H1 (cell line): Measurements from ENCODE around the gene AQP10. TPM values are rescaled to one million over a fixed set of nuclear protein-coding genes. Genes with fewer than 3 reads are reported as not detected.

ENCODE experiments used
- CTCF ChIA-PET: fragments of 300-600 bp; sonication (Branson Sonifier 250); formaldehyde crosslinking; loops from one replicate; lab custom pipeline; 2021; ENCODE audit not compliant: partially characterized antibody; lab: Charles Lee
- POLR2A ChIA-PET: fragments of 300-600 bp; sonication (Branson Sonifier 250); formaldehyde crosslinking; loops from one replicate; lab custom pipeline; 2021; ENCODE audit warnings: inconsistent platforms; ENCODE audit not compliant: partially characterized antibody; lab: Charles Lee
- DNase-seq, 2 experiments: peaks; one replicate each; pipeline versions ENCODE4 v3.0.0 to v3.0.0-alpha.2; 2010 to 2022; ENCODE audit warnings: low spot score in 2 of 2, low read depth in 1 of 2, mixed read lengths in 1 of 2
- FAIRE-seq: peaks from 2 replicates; lab custom pipeline; 2011; peaks lifted over from hg19 to GRCh38; lab: Jason Lieb, UNC
- H2AFZ ChIP-seq: 2 replicates; pipeline ENCODE4 v1.8.1; 2012; ENCODE audit warnings: low read length, inconsistent platforms
- H2AK5ac ChIP-seq: 2 replicates; pipeline ENCODE4 v1.6.1; 2013; ENCODE audit warnings: low read depth, low read length
- H2BK120ac ChIP-seq: replicated peaks from 2 replicates; pipeline ENCODE3; 2013; ENCODE audit warnings: low read depth, low read length, inconsistent platforms
- H2BK12ac ChIP-seq: 2 replicates; pipeline ENCODE4 v1.6.1; 2013; ENCODE audit warnings: low read depth, low read length
- H2BK15ac ChIP-seq: 2 replicates; pipeline ENCODE4 v1.6.1; 2013; ENCODE audit warnings: low read length
- H2BK20ac ChIP-seq: 2 replicates; pipeline ENCODE4 v1.6.1; 2013; ENCODE audit warnings: low read length
- H2BK5ac ChIP-seq: 2 replicates; pipeline ENCODE4 v1.6.1; 2013; ENCODE audit warnings: low read depth, low read length
- H3K14ac ChIP-seq: 2 replicates; pipeline ENCODE4 v1.6.1; 2013; ENCODE audit warnings: inconsistent platforms; ENCODE audit not compliant: insufficient read length
- H3K18ac ChIP-seq: 2 replicates; pipeline ENCODE4 v1.6.1; 2013; ENCODE audit warnings: low read length; ENCODE audit errors: extremely low read depth
- H3K23ac ChIP-seq: 2 replicates; pipeline ENCODE4 v1.6.1; 2013; ENCODE audit warnings: inconsistent platforms; ENCODE audit not compliant: insufficient read length
- H3K23me2 ChIP-seq: 2 replicates; pipeline ENCODE4 v1.6.1; 2013; ENCODE audit warnings: low read depth, low read length
- H3K27ac ChIP-seq: 2 replicates; pipeline ENCODE4 v1.6.1; 2011; ENCODE audit warnings: low read depth, low read length, inconsistent platforms
- H3K27me3 ChIP-seq, 4 experiments: replicated peaks in 1 of 4; 1 replicate in 1 of 4; 2 replicates in 3 of 4; pipeline versions ENCODE4 v1.6.1 to v1.8.1; 2011 to 2013; ENCODE audit warnings: low read length in 3 of 4, mild to moderate bottlenecking in 3 of 4, inconsistent platforms in 2 of 4, mixed read lengths in 2 of 4, moderate library complexity in 1 of 4; ENCODE audit not compliant: control insufficient read depth in 3 of 4, insufficient read depth in 3 of 4; ENCODE audit errors: extremely low read depth in 1 of 4
- H3K36me3 ChIP-seq, 4 experiments: 2 replicates each; pipeline versions ENCODE4 v1.6.1 to v1.8.1; 2011 to 2013; ENCODE audit warnings: mild to moderate bottlenecking in 4 of 4, low read length in 3 of 4, moderate library complexity in 2 of 4, control low read depth in 1 of 4, inconsistent platforms in 1 of 4; ENCODE audit not compliant: insufficient read depth in 4 of 4, control insufficient read depth in 2 of 4
- H3K4ac ChIP-seq: replicated peaks from 2 replicates; pipeline ENCODE3; 2013; ENCODE audit warnings: low read length, low read depth, mixed read lengths, inconsistent platforms; ENCODE audit not compliant: insufficient read length
- H3K4me1 ChIP-seq, 4 experiments: replicated peaks in 1 of 4; 1 replicate in 1 of 4; 2 replicates in 3 of 4; pipeline versions ENCODE4 v1.6.1 to v1.8.1; 2011 to 2013; ENCODE audit warnings: low read length in 3 of 4, inconsistent platforms in 2 of 4, mixed read lengths in 1 of 4; ENCODE audit not compliant: insufficient read depth in 4 of 4, control insufficient read depth in 3 of 4
- H3K4me2 ChIP-seq, 2 experiments: 2 replicates each; pipeline versions ENCODE4 v1.6.1 to v1.8.1; 2011 to 2013; ENCODE audit warnings: low read depth in 2 of 2, low read length in 2 of 2, control low read depth in 1 of 2, inconsistent platforms in 1 of 2, mild to moderate bottlenecking in 1 of 2; ENCODE audit not compliant: insufficient read depth in 1 of 2
- H3K4me3 ChIP-seq, 4 experiments: fragments of 200-600, 300-600 bp in 1 of 4; sonication (generic), shearing (Covaris generic), sonication (Bioruptor Twin) in 1 of 4; 2 replicates each; pipeline versions ENCODE4 v1.5.1 to v1.8.1; 2011 to 2016; ENCODE audit warnings: low read length in 4 of 4, low read depth in 3 of 4, control low read depth in 2 of 4, inconsistent platforms in 2 of 4, mild to moderate bottlenecking in 2 of 4, mixed read lengths in 1 of 4, moderate library complexity in 1 of 4; ENCODE audit not compliant: insufficient read depth in 2 of 4; ENCODE audit errors: extremely low read depth in 1 of 4
- H3K56ac ChIP-seq: replicated peaks from 2 replicates; pipeline ENCODE3; 2013; ENCODE audit warnings: low read depth, mild to moderate bottlenecking, mixed read lengths, low read length, inconsistent platforms; ENCODE audit not compliant: insufficient read length
- H3K79me1 ChIP-seq: 2 replicates; pipeline ENCODE4 v1.6.1; 2013; ENCODE audit warnings: low read depth, low read length, control low read depth
- H3K79me2 ChIP-seq, 2 experiments: 2 replicates each; pipeline versions ENCODE4 v1.6.1 to v1.8.1; 2012 to 2013; ENCODE audit warnings: low read length in 2 of 2, mild to moderate bottlenecking in 2 of 2, inconsistent platforms in 1 of 2; ENCODE audit not compliant: insufficient read depth in 2 of 2, control insufficient read depth in 1 of 2
- H3K9ac ChIP-seq, 4 experiments: replicated peaks in 1 of 4; 1 replicate in 1 of 4; 2 replicates in 3 of 4; pipeline versions ENCODE4 v1.6.1 to v1.8.1; 2011 to 2013; ENCODE audit warnings: low read depth in 3 of 4, low read length in 3 of 4, control low read depth in 2 of 4, mild to moderate bottlenecking in 2 of 4, moderate library complexity in 2 of 4, inconsistent platforms in 1 of 4; ENCODE audit errors: extremely low read depth in 1 of 4
- H3K9me3 ChIP-seq, 2 experiments: 2 replicates each; pipeline versions ENCODE4 v1.6.1 to v1.8.1; 2012 to 2013; ENCODE audit warnings: mild to moderate bottlenecking in 2 of 2, moderate library complexity in 2 of 2, control low read depth in 1 of 2, inconsistent platforms in 1 of 2, low read depth in 1 of 2, low read length in 1 of 2, mixed read lengths in 1 of 2; ENCODE audit not compliant: insufficient read depth in 2 of 2
- H4K20me1 ChIP-seq, 2 experiments: replicated peaks in 1 of 2; 2 replicates each; pipeline versions ENCODE3 to v1.8.1; 2011 to 2013; ENCODE audit warnings: inconsistent platforms in 2 of 2, low read length in 2 of 2, mild to moderate bottlenecking in 1 of 2; ENCODE audit not compliant: insufficient read depth in 2 of 2, control insufficient read depth in 1 of 2
- H4K5ac ChIP-seq: 2 replicates; pipeline ENCODE4 v1.6.1; 2013; ENCODE audit warnings: low read length, low read depth, mixed read lengths, inconsistent platforms; ENCODE audit not compliant: insufficient read length
- H4K8ac ChIP-seq: 2 replicates; pipeline ENCODE4 v1.8.0; 2013; ENCODE audit warnings: mild to moderate bottlenecking, moderate library complexity, low read length, inconsistent platforms; ENCODE audit not compliant: insufficient read depth; ENCODE audit errors: extremely low read depth
- H4K91ac ChIP-seq: replicated peaks from 2 replicates; pipeline ENCODE3; 2013; ENCODE audit warnings: low read length, mixed read lengths, inconsistent platforms; ENCODE audit not compliant: insufficient read length
- ASH2L ChIP-seq: fragments of 200-600, 300-600 bp; sonication (generic); IDR thresholded peaks from one replicate; pipeline ENCODE4 v1.7.1; 2017; ENCODE audit warnings: low read length
- CREB1 ChIP-seq: IDR thresholded peaks from 2 replicates; pipeline ENCODE4 v1.6.1; 2012; ENCODE audit warnings: inconsistent platforms
- GTF2F1 ChIP-seq: IDR thresholded peaks from 2 replicates; pipeline ENCODE4 v1.6.1; 2012; ENCODE audit warnings: low read depth, low read length, improper control_type of control experiment, borderline replicate concordance
- KDM4A ChIP-seq: IDR thresholded peaks from one replicate; pipeline ENCODE4 v1.7.1; 2012; ENCODE audit warnings: low read depth, mild to moderate bottlenecking, moderate library complexity, low read length, inconsistent platforms; ENCODE audit not compliant: severe bottlenecking
- MAFK ChIP-seq: IDR thresholded peaks from 2 replicates; pipeline ENCODE4 v1.6.1; 2012; ENCODE audit warnings: low read depth, mild to moderate bottlenecking, improper control_type of control experiment, low read length
- TAF7 ChIP-seq: optimal IDR thresholded peaks from 2 replicates; pipeline ENCODE3; 2011; ENCODE audit warnings: low read depth, mild to moderate bottlenecking, inconsistent platforms, low read length, moderate library complexity, borderline replicate concordance
- TBP ChIP-seq: IDR thresholded peaks from 2 replicates; pipeline ENCODE4 v1.6.1; 2011; ENCODE audit warnings: low read depth, low read length, improper control_type of control experiment
- WGBS, 2 experiments: shearing (Covaris generic) in 1 of 2; methylation state at CpG; one replicate each; pipeline versions ENCODE4 v1.1.6 to v1.1.7; 2013 to 2015; ENCODE audit warnings: low lambda C conversion rate in 2 of 2, mixed read lengths in 2 of 2, inconsistent platforms in 1 of 2, low coverage in 1 of 2, missing lambda C conversion rate in 1 of 2; ENCODE audit not compliant: insufficient replicate concordance in 2 of 2, insufficient coverage in 1 of 2, insufficient read length in 1 of 2; ENCODE audit errors: extremely low coverage in 1 of 2, missing lambda C conversion rate in 1 of 2; 5-methylcytosine and 5-hydroxymethylcytosine counted together
- polyA plus RNA-seq, 7 experiments: library from polyadenylated mRNA; depleted of rRNA in 3 of 7; stranded (reverse) in 5 of 7; unstranded in 2 of 7; fragments of >200 nt in 5 of 7; fragments of 200-250 nt in 2 of 7; gene quantifications; 1 replicate in 5 of 7; 2 replicates in 1 of 7; 4 replicates in 1 of 7; pipeline versions ENCODE4 v1.2.1 to v1.2.3, GENCODE V29; 2011 to 2013; ENCODE audit warnings: missing spikeins in 2 of 7, mixed read lengths in 2 of 7
- total RNA-seq: library from RNA; stranded (reverse); fragmentation: NEBNext Ultra II Directional; extraction: Animal tissue kit (Norgen Biotek cat#: 25700); gene quantifications from 2 replicates; pipeline ENCODE4 v1.2.1, GENCODE V29; 2021
- TF ChIP-seq, protein P1 (sequence below), 3 experiments: IDR thresholded peaks; 1 replicate in 2 of 3; 2 replicates in 1 of 3; pipeline versions ENCODE4 v1.5.1 to v1.6.1; 2011; ENCODE audit warnings: low read length in 3 of 3, mild to moderate bottlenecking in 3 of 3, inconsistent platforms in 2 of 3, low read depth in 1 of 3, moderate library complexity in 1 of 3; ENCODE audit not compliant: insufficient read depth in 1 of 3; ENCODE audit errors: control extremely low read depth in 1 of 3

Gene AQP10
- total and polyA plus RNA-seq, 2 of the 8 experiments (the other 6 are each of a cell fraction or from before 2014, with no cell fraction given) = not detected

DNA sequence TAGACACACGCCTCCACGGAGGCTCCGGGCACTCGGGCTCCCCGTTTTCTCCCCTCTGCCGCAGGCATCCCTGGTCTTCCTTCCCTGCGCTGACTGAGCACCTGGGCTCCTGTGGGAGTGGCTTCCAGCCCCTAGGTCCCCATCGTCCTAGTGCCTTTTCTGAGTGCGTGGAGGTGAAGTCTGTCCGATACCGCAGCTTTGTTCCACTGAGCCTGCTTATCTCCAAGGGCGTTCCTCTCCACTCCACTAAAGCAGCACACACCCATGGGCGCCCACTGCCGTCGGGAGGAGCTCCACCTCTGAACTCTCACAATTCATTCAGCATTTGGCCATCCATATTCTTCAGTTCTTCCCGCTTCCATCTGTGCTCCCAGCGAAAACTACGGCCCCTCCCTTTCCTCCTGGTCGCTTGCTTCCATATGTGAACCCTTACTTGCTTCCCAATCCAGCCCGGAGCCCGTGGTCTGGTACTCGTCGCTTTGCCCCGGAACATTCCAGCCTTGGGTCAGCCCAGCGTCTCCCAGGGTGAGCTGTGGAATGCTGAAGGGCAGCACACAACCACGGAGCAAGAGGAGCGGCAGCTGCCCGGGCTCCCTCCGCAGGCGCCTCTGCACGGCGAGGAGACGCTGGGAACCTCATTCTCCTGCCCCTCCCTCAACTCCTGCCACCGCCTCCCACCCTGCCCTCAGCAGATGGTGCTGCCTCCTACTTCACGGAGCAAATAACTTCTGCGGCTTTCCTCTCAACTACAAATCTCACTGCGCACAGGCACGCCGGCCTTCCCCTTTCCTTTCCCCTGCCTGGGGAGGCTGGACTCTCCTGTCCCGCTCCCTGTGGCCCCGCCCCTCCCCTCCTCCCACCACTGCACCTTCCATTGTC is 31.9 kb downstream of the AQP10 start:
- H4K5ac ChIP-seq = no peak overlapping the region
- peak overlapping the region; percentile 98 for H2AFZ ChIP-seq
- CTCF ChIA-PET = interaction anchor here (0.5 to 27.5 kb wide), 12 partner anchors 9 to 194 kb away, joined by 3 to 507 read pairs (median 4); partner anchors contain the start of genes AQP10 and ATP8B2
- peaks cover 0 to 7% (median 4%) of the 10 kb centered on the region in 4 experiments; a peak in 4 of 7 replicates for H3K27me3 ChIP-seq
- peak overlapping the region in 3 of 4 experiments; percentile 5 to 42 (median 31); a peak in 5 of 7 replicates for H3K9ac ChIP-seq
- no peak overlapping the region for H3K27ac ChIP-seq
- peak overlapping the region; percentile 74 to 99 for H3K4me2 ChIP-seq
- FAIRE-seq (no peak), DNase-seq (peak in 1 of 2 experiments; percentile 76)
- no peaks in the 10 kb centered on the region for H4K20me1 ChIP-seq
- H3K4ac ChIP-seq = no peak overlapping the region
- H4K8ac ChIP-seq = peak overlapping the region; percentile 66; the same call in 1 of the 2 replicates
- H2AK5ac ChIP-seq = no peak overlapping the region
- peak overlapping the region; percentile 53 for H4K91ac ChIP-seq
- H2BK12ac ChIP-seq = peak overlapping the region; percentile 94; the same call in 1 of the 2 replicates
- no peak overlapping the region for H2BK15ac ChIP-seq
- H3K4me3 ChIP-seq = peak overlapping the region; percentile 34 to 77 (median 62)
- no peak overlapping the region for H2BK120ac ChIP-seq
- peaks cover 15% of the 10 kb centered on the region; the same call in 1 of the 2 replicates for H3K23me2 ChIP-seq
- no peak overlapping the region for H3K14ac ChIP-seq
- 4% methylated on average over 37 of the region's 41 CpGs; no CpG with 5 or more reads in 1 of the 2 experiments for WGBS, 2 experiments
- peak overlapping the region; percentile 17 for H3K18ac ChIP-seq
- H3K9me3 ChIP-seq = no peaks in the 10 kb centered on the region
- H3K36me3 ChIP-seq = peaks cover 0 to 12% (median 4%) of the 10 kb centered on the region in 4 experiments; a peak in 4 of 8 replicates
- H3K79me2 ChIP-seq = no peaks in the 10 kb centered on the region
- H2BK20ac ChIP-seq = no peak overlapping the region
- H3K4me1 ChIP-seq = peaks cover 0 to 13% (median 5%) of the 10 kb centered on the region in 4 experiments; a peak in 4 of 7 replicates
- H2BK5ac ChIP-seq = peak overlapping the region; percentile 73; the same call in 1 of the 2 replicates
- H3K56ac ChIP-seq = no peak overlapping the region
- H3K79me1 ChIP-seq = no peaks in the 10 kb centered on the region; the same call in 1 of the 2 replicates
- POLR2A ChIA-PET = interaction anchor here (1.0 to 1.1 kb wide), 3 partner anchors 19 to 207 kb away, joined by 3 read pairs; partner anchors contain the start of gene ATP8B2
- no peak overlapping the region for H3K23ac ChIP-seq
- no peak for TF ChIP-seq TAF7
- TF ChIP-seq TBP = peak; percentile 39; the same call in 1 of the 2 replicates
- no peak for TF ChIP-seq GTF2F1
- peak; percentile 53 for TF ChIP-seq ASH2L
- no peak for TF ChIP-seq MAFK
- TF ChIP-seq CREB1 = no peak
- TF ChIP-seq, protein P1, sequence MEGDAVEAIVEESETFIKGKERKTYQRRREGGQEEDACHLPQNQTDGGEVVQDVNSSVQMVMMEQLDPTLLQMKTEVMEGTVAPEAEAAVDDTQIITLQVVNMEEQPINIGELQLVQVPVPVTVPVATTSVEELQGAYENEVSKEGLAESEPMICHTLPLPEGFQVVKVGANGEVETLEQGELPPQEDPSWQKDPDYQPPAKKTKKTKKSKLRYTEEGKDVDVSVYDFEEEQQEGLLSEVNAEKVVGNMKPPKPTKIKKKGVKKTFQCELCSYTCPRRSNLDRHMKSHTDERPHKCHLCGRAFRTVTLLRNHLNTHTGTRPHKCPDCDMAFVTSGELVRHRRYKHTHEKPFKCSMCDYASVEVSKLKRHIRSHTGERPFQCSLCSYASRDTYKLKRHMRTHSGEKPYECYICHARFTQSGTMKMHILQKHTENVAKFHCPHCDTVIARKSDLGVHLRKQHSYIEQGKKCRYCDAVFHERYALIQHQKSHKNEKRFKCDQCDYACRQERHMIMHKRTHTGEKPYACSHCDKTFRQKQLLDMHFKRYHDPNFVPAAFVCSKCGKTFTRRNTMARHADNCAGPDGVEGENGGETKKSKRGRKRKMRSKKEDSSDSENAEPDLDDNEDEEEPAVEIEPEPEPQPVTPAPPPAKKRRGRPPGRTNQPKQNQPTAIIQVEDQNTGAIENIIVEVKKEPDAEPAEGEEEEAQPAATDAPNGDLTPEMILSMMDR (IDR thresholded peaks at IDR 0.05; ENCODE audit: control extremely low read depth in 1 of 3, insufficient read depth in 1 of 3, low read depth in 1 of 3, low read length in 3 of 3) = peak in 1 of 3 experiments; percentile 0; a peak in 1 of 4 replicates
- peak; percentile 65 for TF ChIP-seq KDM4A
